Measurements from ENCODE around the gene MXD3.
"Not testable (repeated sequence)": the region's sequence is repeated elsewhere in the genome, so short reads cannot be mapped to it uniquely, and the experiment has no call there.

Gene MXD3

GRCh38 chr5:177319913-177320588 is 8.4 kb upstream of the MXD3 start:
- DNase-seq: no peak

GRCh38 chr5:177317959-177318377 is 6.3 kb upstream of the MXD3 start:
- DNase-seq: peak; percentile 68

GRCh38 chr5:177316005-177316404 is 4.3 kb upstream of the MXD3 start:
- no peak for DNase-seq

GRCh38 chr5:177315411-177315810 is 3.7 kb upstream of the MXD3 start:
- no peak for DNase-seq

- no peak for DNase-seq
Observed at GRCh38 chr5:177314376-177315342, 3.0 kb upstream of the MXD3 start.

- no peak for DNase-seq
Observed at GRCh38 chr5:177313561-177314259, 2.0 kb upstream of the MXD3 start.

- DNase-seq: peak; percentile 19
Observed at GRCh38 chr5:177312649-177313181, 1.0 kb upstream of the MXD3 start.

GRCh38 chr5:177311392-177311722 is 341 bp downstream of the MXD3 start:
- no peak for DNase-seq

GRCh38 chr5:177310757-177311391 is 824 bp downstream of the MXD3 start:
- peak; percentile 13 for DNase-seq

GRCh38 chr5:177310332-177310731 is 1.4 kb downstream of the MXD3 start:
- DNase-seq: no peak

GRCh38 chr5:177309351-177310191 is 2.1 kb downstream of the MXD3 start:
- peak; percentile 65 for DNase-seq

- DNase-seq: no peak
Observed at GRCh38 chr5:177308740-177309139, 3.0 kb downstream of the MXD3 start.

- DNase-seq: no peak
Observed at GRCh38 chr5:177307544-177308363, 3.9 kb downstream of the MXD3 start.

- no peak for DNase-seq
Observed at GRCh38 chr5:177306674-177307543, 4.8 kb downstream of the MXD3 start.

- not testable (repeated sequence) for DNase-seq
Observed at GRCh38 chr5:177306103-177306640, 5.5 kb downstream of the MXD3 start.

- peak; percentile 8 for DNase-seq
Observed at GRCh38 chr5:177304392-177305119, 7.1 kb downstream of the MXD3 start.

GRCh38 chr5:177303925-177304391 is 7.7 kb downstream of the MXD3 start:
- DNase-seq: no peak
